ENCODE measurements around the gene CELSR1. TPM values are rescaled to one million over a fixed set of nuclear protein-coding genes. Genes with fewer than 3 reads are reported as not detected.

CELSR1 gene
- total and polyA plus RNA-seq, 2 of the 13 experiments (the other 11 are each of a cell fraction or from before 2014, with no cell fraction given) = 0.78 to 1.8 TPM

DNA sequence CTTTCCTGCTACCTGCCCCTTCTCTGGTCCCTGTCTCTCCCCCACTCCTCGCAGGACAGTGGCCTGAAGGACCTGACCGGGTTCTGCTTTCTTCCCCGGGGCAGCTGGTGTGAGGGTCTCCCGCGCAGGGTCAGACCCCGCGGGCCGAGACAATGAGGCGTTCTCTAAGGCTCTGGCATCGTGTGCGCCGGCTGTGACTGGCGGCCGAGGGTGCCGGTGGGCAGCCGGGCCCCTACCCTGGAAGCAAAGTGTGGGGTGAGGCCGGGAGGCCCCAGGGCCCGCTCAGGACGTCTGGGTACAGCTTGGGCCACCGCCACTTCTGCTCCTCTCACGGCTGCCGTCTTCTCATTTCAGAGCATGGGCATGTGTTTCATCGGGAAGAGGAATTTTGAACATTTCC is 185.7 kb downstream of the CELSR1 start (continued):
- TF ChIP-seq, protein P1, sequence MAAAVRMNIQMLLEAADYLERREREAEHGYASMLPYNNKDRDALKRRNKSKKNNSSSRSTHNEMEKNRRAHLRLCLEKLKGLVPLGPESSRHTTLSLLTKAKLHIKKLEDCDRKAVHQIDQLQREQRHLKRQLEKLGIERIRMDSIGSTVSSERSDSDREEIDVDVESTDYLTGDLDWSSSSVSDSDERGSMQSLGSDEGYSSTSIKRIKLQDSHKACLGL (CRISPR knock-in tag; IDR thresholded peaks at IDR 0.05) = no peak
- TF ChIP-seq ZNF788 (CRISPR knock-in tag; IDR thresholded peaks at IDR 0.05; ENCODE audit: borderline replicate concordance) (no peak), RBFOX2 (IDR thresholded peaks at IDR 0.05; ENCODE audit: low read depth, low read length) (peak; percentile 51)
- TF ChIP-seq, protein P2, sequence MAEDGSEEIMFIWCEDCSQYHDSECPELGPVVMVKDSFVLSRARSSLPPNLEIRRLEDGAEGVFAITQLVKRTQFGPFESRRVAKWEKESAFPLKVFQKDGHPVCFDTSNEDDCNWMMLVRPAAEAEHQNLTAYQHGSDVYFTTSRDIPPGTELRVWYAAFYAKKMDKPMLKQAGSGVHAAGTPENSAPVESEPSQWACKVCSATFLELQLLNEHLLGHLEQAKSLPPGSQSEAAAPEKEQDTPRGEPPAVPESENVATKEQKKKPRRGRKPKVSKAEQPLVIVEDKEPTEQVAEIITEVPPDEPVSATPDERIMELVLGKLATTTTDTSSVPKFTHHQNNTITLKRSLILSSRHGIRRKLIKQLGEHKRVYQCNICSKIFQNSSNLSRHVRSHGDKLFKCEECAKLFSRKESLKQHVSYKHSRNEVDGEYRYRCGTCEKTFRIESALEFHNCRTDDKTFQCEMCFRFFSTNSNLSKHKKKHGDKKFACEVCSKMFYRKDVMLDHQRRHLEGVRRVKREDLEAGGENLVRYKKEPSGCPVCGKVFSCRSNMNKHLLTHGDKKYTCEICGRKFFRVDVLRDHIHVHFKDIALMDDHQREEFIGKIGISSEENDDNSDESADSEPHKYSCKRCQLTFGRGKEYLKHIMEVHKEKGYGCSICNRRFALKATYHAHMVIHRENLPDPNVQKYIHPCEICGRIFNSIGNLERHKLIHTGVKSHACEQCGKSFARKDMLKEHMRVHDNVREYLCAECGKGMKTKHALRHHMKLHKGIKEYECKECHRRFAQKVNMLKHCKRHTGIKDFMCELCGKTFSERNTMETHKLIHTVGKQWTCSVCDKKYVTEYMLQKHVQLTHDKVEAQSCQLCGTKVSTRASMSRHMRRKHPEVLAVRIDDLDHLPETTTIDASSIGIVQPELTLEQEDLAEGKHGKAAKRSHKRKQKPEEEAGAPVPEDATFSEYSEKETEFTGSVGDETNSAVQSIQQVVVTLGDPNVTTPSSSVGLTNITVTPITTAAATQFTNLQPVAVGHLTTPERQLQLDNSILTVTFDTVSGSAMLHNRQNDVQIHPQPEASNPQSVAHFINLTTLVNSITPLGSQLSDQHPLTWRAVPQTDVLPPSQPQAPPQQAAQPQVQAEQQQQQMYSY (CRISPR knock-in tag; IDR thresholded peaks at IDR 0.05) = no peak

DNA sequence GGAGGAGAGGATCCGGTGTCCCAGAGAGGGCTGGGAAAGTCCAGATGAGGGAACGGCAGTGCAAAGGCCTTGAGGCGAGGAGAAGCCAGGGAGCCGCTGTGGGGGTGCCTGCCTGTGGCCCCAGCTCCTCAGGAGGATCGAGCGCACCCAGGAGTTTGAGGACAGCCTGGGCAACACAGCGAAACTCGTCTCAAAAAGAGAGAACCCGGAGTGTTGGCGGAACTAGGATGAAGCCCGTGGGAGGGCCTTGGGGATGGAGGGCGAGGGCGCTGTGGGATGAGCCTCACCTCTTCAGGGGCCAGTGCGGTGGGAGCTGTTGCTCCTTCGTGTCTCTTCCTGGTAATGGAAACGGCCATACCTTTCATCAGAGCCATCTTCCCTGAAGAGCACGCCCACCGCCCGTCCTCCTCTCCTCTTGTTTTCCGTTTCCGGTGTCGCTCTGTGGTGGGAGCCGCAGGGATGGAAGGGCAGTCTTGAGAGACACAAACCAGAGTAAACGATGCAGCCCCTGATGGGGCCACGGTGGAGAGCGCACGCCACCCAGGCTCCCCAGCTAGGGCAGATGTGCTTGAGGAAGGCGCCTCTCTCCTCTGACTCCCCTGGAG is 186.2 kb downstream of the CELSR1 start:
- Histone ChIP-seq H3K9ac (ENCODE audit: insufficient read depth, low read depth, low read length) (no peak overlapping the region), H3K4me2 (ENCODE audit: low read depth, low read length) (no peak overlapping the region), H3K4me3 (replicated peaks in 1 of 3; ENCODE audit: insufficient read depth in 1 of 3, low read depth in 2 of 3, low read length in 3 of 3) (no peak overlapping the region), H3K27me3 (ENCODE audit: control insufficient read depth in 1 of 2, insufficient read depth in 2 of 2, low read length in 2 of 2) (no peaks in the 10 kb centered on the region), H3K27ac (ENCODE audit: extremely low read length, insufficient read depth, low read length) (no peak overlapping the region), H2AFZ (ENCODE audit: low read length) (no peak overlapping the region), H3K79me2 (ENCODE audit: insufficient read depth, low read length) (no peaks in the 10 kb centered on the region), H3K4me1 (ENCODE audit: insufficient read depth, low read length) (no peaks in the 10 kb centered on the region), H3K9me3 (ENCODE audit: low read length) (no peaks in the 10 kb centered on the region), H4K20me1 (ENCODE audit: insufficient read depth, low read length) (no peaks in the 10 kb centered on the region), H3K36me3 (replicated peaks in 1 of 2; ENCODE audit: control insufficient read depth in 1 of 2, insufficient read depth in 2 of 2, low read length in 2 of 2) (peaks cover 56 to 94% of the 10 kb centered on the region in 2 experiments)
- peak; percentile 50 for TF ChIP-seq AGO2 (optimal IDR thresholded peaks at IDR 0.05; ENCODE audit: low read depth, low read length)
- no peak for TF ChIP-seq SOX13 (IDR thresholded peaks at IDR 0.05)
- no peak for TF ChIP-seq SOX13 (CRISPR knock-in tag; conservative IDR thresholded peaks at IDR 0.05 in 1 of 2, IDR thresholded peaks at IDR 0.05 in 1 of 2)
- ATAC-seq (no peak), DNase-seq (ENCODE audit: low spot score) (no peak), FAIRE-seq (no peak)
- 97% methylated on average over 28 of the region's 28 CpGs for WGBS (ENCODE audit: low lambda C conversion rate)
- in situ Hi-C loops (cut with HindIII; ENCODE audit: extremely low pct_ligation_motif_present, low pct_unique_long_range_greater_than_20kb) = no loop called here
- POLR2A ChIA-PET = no interaction called here
- intact Hi-C loops (cut with micrococcal nuclease; ENCODE audit: unreplicated experiment) = no loop called here
- no TSS peak for BruUV-seq (replicated peaks)
- CTCF ChIA-PET (ENCODE audit: low intra/inter-chr PET ratio, low total read pairs) = no interaction called here
